A549 treated with ZK216348 at 1 μM for 4 hours (cell line): ENCODE data around the gene SEC63. TPM values are rescaled to one million over a fixed set of nuclear protein-coding genes. Genes with fewer than 3 reads are reported as not detected.

Experiments used
- total RNA-seq: library from RNA; stranded (reverse); fragments of 200-300 nt; extraction: Qiagen RNA extraction; gene quantifications from 5 replicates; pipeline ENCODE4 v1.2.3, GENCODE V29; 2022; ENCODE audit warnings: low read depth

Gene SEC63, protein sequence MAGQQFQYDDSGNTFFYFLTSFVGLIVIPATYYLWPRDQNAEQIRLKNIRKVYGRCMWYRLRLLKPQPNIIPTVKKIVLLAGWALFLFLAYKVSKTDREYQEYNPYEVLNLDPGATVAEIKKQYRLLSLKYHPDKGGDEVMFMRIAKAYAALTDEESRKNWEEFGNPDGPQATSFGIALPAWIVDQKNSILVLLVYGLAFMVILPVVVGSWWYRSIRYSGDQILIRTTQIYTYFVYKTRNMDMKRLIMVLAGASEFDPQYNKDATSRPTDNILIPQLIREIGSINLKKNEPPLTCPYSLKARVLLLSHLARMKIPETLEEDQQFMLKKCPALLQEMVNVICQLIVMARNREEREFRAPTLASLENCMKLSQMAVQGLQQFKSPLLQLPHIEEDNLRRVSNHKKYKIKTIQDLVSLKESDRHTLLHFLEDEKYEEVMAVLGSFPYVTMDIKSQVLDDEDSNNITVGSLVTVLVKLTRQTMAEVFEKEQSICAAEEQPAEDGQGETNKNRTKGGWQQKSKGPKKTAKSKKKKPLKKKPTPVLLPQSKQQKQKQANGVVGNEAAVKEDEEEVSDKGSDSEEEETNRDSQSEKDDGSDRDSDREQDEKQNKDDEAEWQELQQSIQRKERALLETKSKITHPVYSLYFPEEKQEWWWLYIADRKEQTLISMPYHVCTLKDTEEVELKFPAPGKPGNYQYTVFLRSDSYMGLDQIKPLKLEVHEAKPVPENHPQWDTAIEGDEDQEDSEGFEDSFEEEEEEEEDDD
- 18.0 to 28.0 TPM (median 22.9 TPM) in 5 replicates for total RNA-seq

DNA sequence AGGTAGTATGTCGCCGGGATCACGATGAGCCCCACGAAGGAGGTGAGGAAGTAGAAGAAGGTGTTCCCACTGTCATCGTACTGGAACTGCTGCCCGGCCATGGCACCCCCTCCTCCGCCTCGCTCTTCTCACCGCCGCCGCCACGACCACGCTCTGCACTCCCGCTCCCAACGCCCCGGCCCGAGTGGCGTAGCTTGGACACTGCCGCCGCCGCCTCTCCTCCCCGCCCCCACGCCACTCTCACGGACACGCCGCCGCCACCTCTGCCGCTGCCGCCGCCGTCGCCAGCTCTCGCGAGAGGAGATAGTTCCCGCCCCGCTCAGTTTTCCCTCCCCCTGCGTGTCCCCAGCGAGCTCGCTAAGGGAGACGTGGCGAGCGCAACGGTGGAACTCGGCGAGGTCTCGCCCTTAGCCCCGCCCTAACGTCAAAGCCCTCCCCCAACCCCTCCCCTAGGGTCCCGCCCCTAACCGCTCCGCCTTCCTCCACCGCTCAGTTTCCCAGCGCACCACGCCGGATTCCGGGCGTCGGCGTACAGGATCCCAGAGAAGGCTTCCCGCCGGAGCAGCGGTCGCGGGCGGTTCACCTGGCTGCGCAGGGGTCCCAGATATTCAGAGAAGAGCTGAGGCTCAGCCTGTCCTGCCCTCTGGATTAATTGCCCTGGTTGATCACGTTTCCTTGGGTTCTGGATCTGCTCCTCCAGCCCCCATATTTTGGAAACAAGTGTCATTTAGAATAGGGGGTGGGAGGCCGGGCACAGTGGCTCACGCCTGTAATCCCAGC, at the start of gene SEC63:
Gene SEC63, minus strand, starts transcription at position 300 of the 780 bp plus-strand sequence. Its CDS starts 199 bp downstream, at position 101.

Other genes with a start within 250 kb of the SEC63 start
- not detected in 5 replicates for gene SCML4, start 133.9 kb downstream of the SEC63 start, total RNA-seq
- gene OSTM1, start 116.5 kb upstream of the SEC63 start, total RNA-seq: 11.9 to 28.5 TPM (median 26.0 TPM) in 5 replicates
- 0.09 TPM in 1 of 5 replicates, not detected in the others for gene NR2E1, start 207.8 kb upstream of the SEC63 start, total RNA-seq